Erythroblast (primary cell): ENCODE results near the gene SACM1L.

Source experiments
- GATA1 ChIP-seq: IDR thresholded peaks from 2 replicates; pipeline ENCODE4 v1.6.1; 2011; ENCODE audit warnings: low read depth, mild to moderate bottlenecking, control low read depth, low read length, moderate library complexity
- POLR2A ChIP-seq: IDR thresholded peaks from 2 replicates; pipeline ENCODE4 v1.6.1; 2011; ENCODE audit warnings: mild to moderate bottlenecking, low read length

DNA sequence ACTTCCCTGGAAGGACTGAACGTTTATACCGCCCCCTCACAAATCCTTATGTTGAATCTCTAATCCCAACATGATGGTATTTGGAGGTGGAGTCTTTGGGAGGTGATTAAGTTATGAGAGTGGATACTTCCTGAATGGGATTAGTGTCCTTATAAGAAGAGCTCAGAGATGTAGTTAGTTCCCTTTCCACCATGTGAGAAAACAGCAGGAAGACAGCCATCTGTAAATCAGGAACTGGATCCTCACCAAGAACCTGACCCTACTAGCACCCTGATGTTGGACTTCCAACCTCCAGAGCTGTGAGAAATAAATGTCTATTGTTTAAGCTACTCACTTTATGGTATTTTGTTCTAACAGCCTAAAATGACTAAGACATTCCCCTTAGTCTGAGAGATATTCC, 33.3 kb upstream of the SACM1L start:
- no peak for TF ChIP-seq POLR2A
- no peak for TF ChIP-seq GATA1
